IPS DF 6.9 (cell line): ENCODE measurements around the gene CTNNA3.

ENCODE experiments used
- DNase-seq: peaks from one replicate; pipeline ENCODE4 v3.0.0-alpha.2; 2013; ENCODE audit warnings: low read depth, low spot score
- H3K27ac ChIP-seq: one replicate; pipeline ENCODE4 v1.5.1; 2013; ENCODE audit warnings: low read length, control low read depth
- H3K27me3 ChIP-seq: 2 replicates; pipeline ENCODE4 v1.6.1; 2013; ENCODE audit warnings: mild to moderate bottlenecking, low read length; ENCODE audit not compliant: control insufficient read depth, insufficient read depth
- H3K36me3 ChIP-seq: 2 replicates; pipeline ENCODE4 v1.6.1; 2013; ENCODE audit warnings: low read length; ENCODE audit not compliant: control insufficient read depth, insufficient read depth
- H3K4me1 ChIP-seq: 2 replicates; pipeline ENCODE4 v1.6.1; 2013; ENCODE audit warnings: low read length; ENCODE audit not compliant: control insufficient read depth, insufficient read depth
- H3K4me3 ChIP-seq: 2 replicates; pipeline ENCODE4 v1.5.1; 2013; ENCODE audit warnings: mild to moderate bottlenecking, low read length
- H3K9me3 ChIP-seq: 2 replicates; pipeline ENCODE4 v1.6.1; 2013; ENCODE audit warnings: low read length, inconsistent platforms; ENCODE audit not compliant: control insufficient read depth, insufficient read depth
- WGBS: extraction: QIAGEN DNeasy Blood & Tissue Kit; methylation state at CpG from one replicate; pipeline ENCODE4 v1.1.7; 2013; ENCODE audit warnings: mixed read lengths, missing lambda C conversion rate; ENCODE audit not compliant: insufficient read length, insufficient coverage; 5-methylcytosine and 5-hydroxymethylcytosine counted together

CTNNA3 gene

GRCh38 chr10:66176772-66177171, 1519.2 kb downstream of the CTNNA3 start:
- Histone ChIP-seq H3K4me3 (no peak overlapping the region), H3K27me3 (no peaks in the 10 kb centered on the region), H3K36me3 (no peaks in the 10 kb centered on the region), H3K27ac (no peak overlapping the region), H3K9me3 (no peaks in the 10 kb centered on the region), H3K4me1 (no peaks in the 10 kb centered on the region)
- DNase-seq = no peak
- no CpG with 5 or more reads among the region's 5 CpGs for WGBS

- Histone ChIP-seq H3K27ac (no peak overlapping the region), H3K4me1 (no peaks in the 10 kb centered on the region), H3K27me3 (no peaks in the 10 kb centered on the region), H3K36me3 (no peaks in the 10 kb centered on the region), H3K9me3 (no peaks in the 10 kb centered on the region), H3K4me3 (no peak overlapping the region)
- DNase-seq = no peak
- no CpG with 5 or more reads among the region's 1 CpG for WGBS
Measured at GRCh38 chr10:66167816-66168215, 1528.2 kb downstream of the CTNNA3 start.

GRCh38 chr10:66162560-66163143, 1533.3 kb downstream of the CTNNA3 start:
- Histone ChIP-seq H3K4me1 (no peaks in the 10 kb centered on the region), H3K4me3 (no peak overlapping the region), H3K9me3 (no peaks in the 10 kb centered on the region), H3K36me3 (no peaks in the 10 kb centered on the region), H3K27me3 (no peaks in the 10 kb centered on the region), H3K27ac (no peak overlapping the region)
- DNase-seq = no peak
- WGBS = no CpG with 5 or more reads among the region's 5 CpGs

- H3K27ac ChIP-seq = no peak overlapping the region
- no peak overlapping the region for H3K4me3 ChIP-seq
- WGBS = no CpG with 5 or more reads among the region's 2 CpGs
- H3K4me1 ChIP-seq = no peaks in the 10 kb centered on the region
- no peak for DNase-seq
- no peaks in the 10 kb centered on the region for H3K36me3 ChIP-seq
- no peaks in the 10 kb centered on the region for H3K9me3 ChIP-seq
- H3K27me3 ChIP-seq = no peaks in the 10 kb centered on the region
Measured at GRCh38 chr10:66151346-66151745, 1544.6 kb downstream of the CTNNA3 start.

GRCh38 chr10:66148312-66148711, 1547.7 kb downstream of the CTNNA3 start:
- no CpG with 5 or more reads among the region's 3 CpGs for WGBS

GRCh38 chr10:66144016-66144415, 1552.0 kb downstream of the CTNNA3 start:
- no CpG with 5 or more reads among the region's 2 CpGs for WGBS
- no peak overlapping the region for H3K27ac ChIP-seq
- no peaks in the 10 kb centered on the region for H3K9me3 ChIP-seq

More at GRCh38 chr10:66148312-66148711, 1547.7 kb downstream of the CTNNA3 start:
- Histone ChIP-seq H3K27me3 (no peaks in the 10 kb centered on the region), H3K36me3 (no peaks in the 10 kb centered on the region), H3K9me3 (no peaks in the 10 kb centered on the region), H3K27ac (no peak overlapping the region), H3K4me1 (no peaks in the 10 kb centered on the region), H3K4me3 (no peak overlapping the region)
- DNase-seq = no peak

GRCh38 chr10:66102756-66103155, 1593.2 kb downstream of the CTNNA3 start:
- no peaks in the 10 kb centered on the region for H3K27me3 ChIP-seq
- H3K9me3 ChIP-seq = no peaks in the 10 kb centered on the region
- H3K4me1 ChIP-seq = no peaks in the 10 kb centered on the region
- H3K4me3 ChIP-seq = no peak overlapping the region
- H3K36me3 ChIP-seq = no peaks in the 10 kb centered on the region
- no peak for DNase-seq
- H3K27ac ChIP-seq = no peak overlapping the region
- no CpG with 5 or more reads among the region's 3 CpGs for WGBS

More at GRCh38 chr10:66144016-66144415, 1552.0 kb downstream of the CTNNA3 start:
- no peak overlapping the region for H3K4me3 ChIP-seq
- H3K27me3 ChIP-seq = no peaks in the 10 kb centered on the region
- DNase-seq = no peak
- H3K36me3 ChIP-seq = no peaks in the 10 kb centered on the region
- H3K4me1 ChIP-seq = no peaks in the 10 kb centered on the region

GRCh38 chr10:66098595-66099480, 1597.2 kb downstream of the CTNNA3 start:
- Histone ChIP-seq H3K9me3 (no peaks in the 10 kb centered on the region), H3K4me3 (no peak overlapping the region), H3K27me3 (no peaks in the 10 kb centered on the region), H3K36me3 (no peaks in the 10 kb centered on the region), H3K27ac (no peak overlapping the region), H3K4me1 (no peaks in the 10 kb centered on the region)
- WGBS = no CpG with 5 or more reads among the region's 6 CpGs
- DNase-seq = no peak

- Histone ChIP-seq H3K4me3 (no peak overlapping the region), H3K36me3 (no peaks in the 10 kb centered on the region), H3K27ac (no peak overlapping the region), H3K4me1 (no peaks in the 10 kb centered on the region), H3K27me3 (no peaks in the 10 kb centered on the region), H3K9me3 (no peaks in the 10 kb centered on the region)
- DNase-seq = no peak
- WGBS = no CpG with 5 or more reads among the region's 2 CpGs
Measured at GRCh38 chr10:66095610-66096009, 1600.4 kb downstream of the CTNNA3 start.

- Histone ChIP-seq H3K27me3 (no peaks in the 10 kb centered on the region), H3K4me1 (no peaks in the 10 kb centered on the region), H3K27ac (no peak overlapping the region), H3K36me3 (no peaks in the 10 kb centered on the region), H3K9me3 (no peaks in the 10 kb centered on the region), H3K4me3 (no peak overlapping the region)
- WGBS = no CpG with 5 or more reads among the region's 1 CpG
- no peak for DNase-seq
Measured at GRCh38 chr10:66085906-66086305, 1610.1 kb downstream of the CTNNA3 start.
